HG03097 (cell line): Measurements from ENCODE around the gene SRGAP3.

ENCODE experiments used
- ATAC-seq: cut with Tn5 transposase; IDR thresholded peaks from one replicate; pipeline ENCODE4 v1.9.1; 2021; ENCODE audit not compliant: unreplicated experiment, low FRiP score

SRGAP3 gene

DNA sequence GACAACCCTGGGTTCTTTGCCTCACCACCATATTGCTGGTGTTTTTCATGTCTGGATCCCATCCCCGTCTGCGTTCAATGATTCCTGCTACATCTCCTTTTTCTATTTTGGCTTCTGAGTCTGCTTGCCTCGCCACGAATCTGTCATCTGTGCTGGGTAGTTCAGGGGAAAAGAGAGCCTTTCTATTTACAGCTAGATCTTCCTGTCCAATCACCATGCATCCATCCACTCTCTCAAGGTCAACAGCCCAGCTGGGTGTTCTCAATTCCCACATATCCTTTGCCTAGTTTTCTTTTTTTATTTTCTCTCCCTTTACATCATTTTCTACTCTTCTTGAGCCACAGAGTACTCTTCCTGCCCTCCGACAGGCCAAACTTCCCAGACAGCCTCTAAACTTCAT, 181.4 kb downstream of the SRGAP3 start:
- ATAC-seq, result no peak

DNA sequence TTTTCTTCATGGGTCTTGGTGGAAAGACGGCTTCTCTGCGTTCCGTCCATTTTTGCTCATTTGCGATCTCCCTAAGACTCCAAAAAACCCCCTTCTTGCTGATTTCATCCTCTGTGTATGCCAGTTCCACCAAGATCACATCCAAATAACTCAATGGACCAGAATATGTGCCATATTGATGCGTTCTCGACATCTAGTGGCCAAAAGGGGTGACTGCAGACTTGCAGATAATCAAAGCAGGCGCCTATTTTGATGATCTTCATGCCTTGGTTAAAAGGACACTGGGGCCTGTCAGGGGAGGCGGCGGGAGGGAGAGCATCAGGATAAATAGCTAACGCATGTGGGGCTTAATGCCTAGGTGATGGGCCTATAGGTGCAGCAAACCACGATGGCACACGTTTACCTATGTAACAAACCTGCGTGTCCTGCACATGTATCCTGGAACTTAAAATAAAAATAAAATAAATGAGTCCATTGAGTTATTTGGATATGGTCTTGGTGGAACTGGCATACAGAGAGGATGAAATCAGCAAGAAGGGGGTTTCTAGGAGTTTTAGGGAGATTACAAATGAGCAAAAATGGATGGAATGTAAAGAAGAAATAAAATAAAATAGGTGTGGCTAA, 182.0 kb downstream of the SRGAP3 start:
- ATAC-seq, result no peak

DNA sequence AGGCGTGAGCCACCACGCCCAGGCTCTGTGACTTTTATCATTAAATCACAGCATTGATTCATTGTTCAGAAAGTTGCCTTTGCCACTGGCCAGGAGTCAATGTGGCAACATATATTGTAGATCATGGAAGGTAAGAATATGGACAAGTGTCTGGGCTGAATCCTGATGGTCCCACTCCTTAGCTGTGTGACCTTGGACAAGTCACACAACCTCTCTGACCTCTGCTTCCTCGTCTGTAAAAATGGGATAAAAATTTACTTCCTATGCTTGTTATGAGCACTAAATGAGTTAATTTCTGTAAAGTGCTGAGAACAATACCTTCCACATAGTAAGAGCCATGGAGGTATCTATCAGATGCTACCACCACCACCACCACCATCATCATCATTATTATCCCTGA, 182.7 kb downstream of the SRGAP3 start:
- no peak for ATAC-seq

DNA sequence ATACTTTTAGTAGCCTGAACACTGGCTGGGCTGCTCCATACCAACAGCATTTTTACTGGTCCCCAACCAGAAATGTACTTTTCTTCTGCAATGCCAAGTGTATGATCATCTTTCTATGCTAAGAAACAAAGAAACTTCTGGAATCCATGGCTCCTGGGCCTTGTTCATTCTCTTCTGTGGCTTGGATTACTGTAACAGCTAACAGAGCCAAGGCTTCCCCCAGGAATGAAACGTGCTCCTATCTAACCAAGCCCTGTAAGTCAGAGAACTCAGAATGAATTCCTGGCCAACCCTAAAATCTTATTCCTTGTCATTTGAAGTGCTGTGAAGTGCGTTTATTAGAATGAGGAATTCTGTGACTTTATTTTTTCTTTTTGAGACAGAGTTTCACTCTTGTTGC, 183.3 kb downstream of the SRGAP3 start:
- ATAC-seq, result no peak

DNA sequence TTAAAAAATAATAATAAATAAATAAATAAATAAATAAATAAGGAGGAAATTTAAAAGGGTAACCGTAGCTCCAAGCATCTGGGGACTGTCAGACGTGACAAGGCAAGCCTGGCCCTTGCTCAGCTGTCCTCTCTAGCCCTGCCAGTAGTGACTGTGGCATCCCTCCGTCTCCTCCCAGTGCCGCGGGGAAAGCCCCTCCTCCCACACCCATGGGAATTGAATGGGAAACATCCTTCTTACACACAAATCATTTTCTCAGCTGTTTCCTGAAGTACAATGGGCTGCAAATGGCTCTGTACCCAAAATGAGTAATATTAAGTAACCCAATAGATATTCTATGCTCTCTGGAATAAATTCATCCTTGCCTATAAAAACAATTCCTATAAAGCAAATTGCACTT, 184.6 kb downstream of the SRGAP3 start:
- no peak for ATAC-seq

DNA sequence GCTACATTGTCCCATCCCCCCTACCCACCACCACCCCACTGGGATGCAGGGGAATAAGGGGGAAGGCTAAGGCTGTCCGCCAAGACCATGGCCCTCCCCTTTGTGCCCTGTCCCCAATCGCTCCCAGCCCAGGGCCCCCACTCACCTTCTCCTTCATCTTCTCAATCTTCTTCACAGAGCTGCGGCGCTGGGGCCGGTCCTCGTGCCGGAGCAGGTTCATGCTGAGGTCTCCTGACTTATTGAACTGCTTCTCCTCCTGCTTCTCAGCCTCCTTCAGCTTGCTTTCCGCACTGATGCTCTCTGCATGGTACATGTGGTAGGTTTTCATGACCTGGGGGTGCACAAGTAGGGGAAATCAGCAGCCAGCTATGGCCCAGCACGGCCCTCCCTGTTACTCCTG, 185.2 kb downstream of the SRGAP3 start:
- ATAC-seq, result no peak

DNA sequence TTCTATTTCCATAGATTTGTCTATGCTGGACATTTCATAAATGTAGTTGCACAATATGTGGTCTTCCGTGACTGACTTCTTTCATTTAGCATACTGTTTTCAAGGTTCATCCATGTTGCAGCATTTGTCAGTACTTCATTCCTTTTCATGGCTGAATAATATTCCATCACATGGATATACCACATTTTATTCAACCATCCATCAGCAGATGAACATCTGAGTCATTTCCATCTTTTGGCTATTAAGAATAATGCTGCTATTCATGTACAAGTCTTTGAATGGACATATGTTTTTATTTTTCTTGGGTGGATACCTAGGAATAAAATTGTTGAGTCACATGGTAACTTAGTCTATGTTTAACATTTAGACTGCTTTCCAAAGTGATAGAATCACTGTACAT, 186.9 kb downstream of the SRGAP3 start:
- ATAC-seq, result no peak

DNA sequence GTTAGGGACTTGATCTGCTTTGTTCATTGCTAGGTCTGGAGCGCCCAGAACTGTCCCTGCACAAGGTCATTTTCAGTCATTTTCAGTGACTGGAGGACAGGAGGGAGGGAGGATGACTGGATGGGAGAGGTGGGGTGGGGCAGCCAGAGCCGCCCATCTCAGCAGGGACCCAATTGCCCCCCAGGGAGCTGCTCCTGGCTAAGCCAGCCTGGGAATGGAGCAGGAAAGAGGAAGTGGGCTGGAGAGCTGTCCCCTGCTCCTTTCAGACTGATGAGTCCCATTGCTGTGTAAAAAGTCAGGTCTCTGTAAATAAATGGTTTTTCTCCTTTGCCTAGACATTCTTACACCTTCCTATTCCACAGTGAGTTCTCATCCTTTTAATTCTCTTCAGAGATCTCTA, 187.8 kb downstream of the SRGAP3 start:
- no peak for ATAC-seq

DNA sequence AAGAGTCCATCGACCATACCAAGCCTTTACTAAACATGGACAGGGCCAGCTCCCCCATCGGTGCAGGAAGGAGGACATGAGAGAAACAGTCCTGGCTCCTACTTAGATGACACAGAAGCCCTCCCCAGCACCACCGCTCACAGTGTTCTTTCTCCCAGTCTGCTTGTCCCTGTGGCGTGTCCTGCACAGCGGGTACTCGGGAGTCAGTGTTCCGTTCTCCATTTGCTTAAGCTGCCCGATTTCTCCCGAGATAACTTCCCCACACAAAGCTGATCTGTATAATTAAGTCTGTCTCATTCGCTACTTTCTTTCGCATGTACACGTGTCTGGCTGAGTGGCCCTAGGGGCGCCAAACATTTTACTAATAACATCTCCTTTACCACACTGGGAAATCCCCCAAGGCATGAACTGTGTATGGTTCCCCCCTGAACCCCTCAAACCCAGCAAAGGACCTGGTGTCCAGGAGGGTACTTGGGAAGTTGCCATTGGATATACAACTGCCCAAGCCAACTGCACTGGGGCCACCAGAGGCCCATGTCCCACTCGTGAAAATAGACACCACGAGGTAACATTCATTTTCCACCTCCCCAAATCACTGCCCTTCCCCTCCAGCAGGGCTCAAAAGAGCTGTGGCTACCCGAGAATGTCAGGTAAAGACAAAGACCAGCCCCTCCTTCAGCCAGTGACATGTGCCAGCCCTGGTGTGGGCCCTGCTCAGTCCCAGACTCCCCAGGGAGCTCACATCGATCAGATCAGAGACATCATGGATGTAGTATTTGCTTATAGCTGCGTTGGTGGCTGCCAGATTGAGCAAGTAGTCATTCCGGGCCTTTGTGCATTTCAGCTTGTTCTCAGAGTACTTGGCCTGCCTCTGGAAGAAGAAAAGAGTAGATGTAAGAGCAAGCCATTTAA, 189.7 kb downstream of the SRGAP3 start:
- no peak for ATAC-seq

DNA sequence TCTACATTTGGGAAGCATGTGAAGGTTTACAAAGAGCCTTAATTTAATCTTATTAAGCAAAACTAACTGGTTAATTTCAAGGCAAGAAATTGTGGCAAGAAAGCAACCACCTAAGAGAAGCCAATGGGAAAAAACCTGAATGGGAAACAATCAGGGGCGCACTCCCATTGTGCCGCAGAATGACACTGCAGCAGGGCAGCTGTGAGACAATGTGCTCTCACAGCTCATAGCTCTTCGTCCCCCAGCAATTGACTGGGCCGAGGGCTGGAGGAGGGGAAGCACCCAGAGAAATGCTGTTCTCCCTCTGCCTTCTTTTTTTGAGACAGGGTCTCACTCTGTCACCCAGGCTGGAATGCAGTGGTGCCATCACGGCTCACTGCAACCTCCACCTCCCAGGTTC, 192.9 kb downstream of the SRGAP3 start:
- ATAC-seq, result no peak

DNA sequence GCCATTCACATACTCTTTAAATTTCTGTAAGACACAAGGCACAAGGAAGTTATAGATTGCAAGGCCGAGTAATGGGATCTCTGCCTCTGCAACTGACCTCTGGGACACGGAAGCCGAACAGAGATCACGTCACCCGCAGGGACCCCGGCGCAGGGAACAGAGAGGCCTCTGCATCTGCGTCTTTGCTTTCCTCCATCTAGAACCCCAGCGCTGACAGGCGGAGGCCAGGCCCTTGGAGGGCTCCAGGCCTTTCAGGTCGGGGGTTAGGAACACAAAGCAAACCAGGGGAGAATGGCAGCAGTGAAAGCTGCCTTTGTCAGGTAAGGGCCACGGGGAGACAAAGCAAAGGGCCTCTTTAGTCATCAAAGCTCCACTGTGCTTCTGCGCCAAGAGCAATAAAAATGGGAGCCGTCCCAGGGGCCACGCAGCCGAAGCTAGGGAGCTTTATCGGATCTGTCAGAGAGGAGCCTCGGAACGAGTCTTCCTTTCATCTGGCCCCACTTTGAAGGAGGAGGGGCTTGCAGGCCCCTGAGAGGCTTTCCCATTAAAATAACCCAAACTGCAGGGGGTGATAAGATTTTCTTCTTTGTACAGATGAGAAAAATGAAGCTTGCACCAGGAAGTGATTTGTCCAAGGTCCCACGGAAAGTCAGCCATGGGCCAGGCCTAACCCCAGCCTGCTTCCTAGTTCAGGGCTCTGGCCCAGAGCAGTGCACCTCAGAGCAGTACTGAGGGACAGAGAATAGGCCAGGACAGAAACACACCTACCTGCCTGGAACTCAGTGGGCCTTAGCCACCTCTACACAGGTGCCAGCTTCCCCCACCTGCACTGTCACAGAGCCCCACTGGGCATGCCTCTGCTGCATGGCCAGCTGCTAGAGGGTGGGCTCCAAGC, 201.7 kb downstream of the SRGAP3 start:
- no peak for ATAC-seq

DNA sequence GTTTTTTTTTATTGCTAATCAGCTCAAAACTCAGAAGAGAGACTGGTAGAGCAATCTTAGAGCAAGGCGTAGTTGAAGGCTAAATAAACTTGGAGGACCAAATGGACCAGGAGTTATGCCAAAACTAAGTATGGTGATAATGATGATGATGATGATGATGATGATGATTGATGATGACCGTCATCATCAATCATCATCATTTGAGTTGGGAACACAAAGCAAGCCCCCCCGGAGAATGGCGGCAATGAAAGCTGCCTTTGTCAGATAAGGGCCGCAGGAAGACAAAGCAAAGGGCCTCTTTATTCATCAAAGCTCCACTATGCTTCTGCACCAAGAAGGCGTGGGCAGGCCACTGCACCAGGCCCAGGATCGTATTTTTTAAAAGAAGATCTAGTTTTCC, 204.1 kb downstream of the SRGAP3 start:
- ATAC-seq, result no peak

DNA sequence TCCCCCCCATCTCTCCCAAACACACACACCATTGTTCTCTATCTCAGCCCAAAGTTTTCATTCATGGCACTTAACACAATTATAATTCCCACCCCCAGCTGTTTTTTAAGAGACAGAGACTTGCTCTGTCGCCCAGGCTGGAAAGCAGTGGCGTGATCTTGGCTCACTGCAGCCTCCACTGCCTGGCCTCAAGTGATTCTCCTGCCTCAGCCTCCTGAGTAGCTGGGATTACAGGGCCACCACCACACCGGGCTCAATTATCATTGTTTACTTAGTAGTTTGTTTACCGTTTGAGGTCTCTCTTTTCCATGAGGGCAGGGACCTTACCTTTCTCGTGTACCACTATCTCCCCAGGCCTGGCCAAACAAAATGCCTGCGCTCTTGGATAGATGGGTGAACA, 206.4 kb downstream of the SRGAP3 start:
- no peak for ATAC-seq

DNA sequence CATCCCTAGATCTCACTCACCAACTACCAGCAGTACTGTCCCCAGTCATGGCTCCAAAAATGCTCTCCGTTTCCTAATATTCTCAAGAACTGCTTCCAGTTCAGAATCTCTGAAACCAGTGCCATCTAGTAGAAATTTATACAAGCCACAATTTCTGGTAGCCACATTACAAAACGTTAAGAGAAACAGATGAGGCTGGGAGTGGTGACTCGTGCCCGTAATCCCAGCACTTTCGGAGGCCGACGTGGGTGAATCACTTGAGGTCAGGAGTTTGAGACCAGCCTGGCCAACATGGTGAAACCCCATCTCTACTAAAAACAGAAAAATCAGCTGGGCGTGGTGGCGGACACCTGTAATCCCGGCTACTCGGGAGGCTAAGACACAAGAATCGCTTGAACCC, 207.8 kb downstream of the SRGAP3 start:
- ATAC-seq, result no peak

DNA sequence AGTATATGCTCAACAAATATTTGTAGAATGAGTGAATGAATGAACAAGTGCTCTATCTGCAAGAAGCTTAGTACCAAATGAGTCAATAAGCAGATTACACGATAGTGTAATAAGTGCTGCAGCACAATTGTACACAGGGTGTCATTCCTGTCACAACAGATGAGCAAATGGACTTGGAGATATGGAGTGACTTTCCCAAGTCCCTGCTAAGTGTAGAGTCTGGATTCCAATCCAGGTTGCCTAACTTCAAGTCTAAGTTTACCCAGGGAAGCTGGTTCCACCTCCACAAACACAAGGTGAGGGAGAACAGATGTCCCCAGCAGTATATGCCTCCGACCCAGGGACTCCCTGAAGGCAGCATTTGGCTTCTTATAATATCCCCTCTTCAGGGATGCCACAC, 208.4 kb downstream of the SRGAP3 start:
- ATAC-seq, result no peak

DNA sequence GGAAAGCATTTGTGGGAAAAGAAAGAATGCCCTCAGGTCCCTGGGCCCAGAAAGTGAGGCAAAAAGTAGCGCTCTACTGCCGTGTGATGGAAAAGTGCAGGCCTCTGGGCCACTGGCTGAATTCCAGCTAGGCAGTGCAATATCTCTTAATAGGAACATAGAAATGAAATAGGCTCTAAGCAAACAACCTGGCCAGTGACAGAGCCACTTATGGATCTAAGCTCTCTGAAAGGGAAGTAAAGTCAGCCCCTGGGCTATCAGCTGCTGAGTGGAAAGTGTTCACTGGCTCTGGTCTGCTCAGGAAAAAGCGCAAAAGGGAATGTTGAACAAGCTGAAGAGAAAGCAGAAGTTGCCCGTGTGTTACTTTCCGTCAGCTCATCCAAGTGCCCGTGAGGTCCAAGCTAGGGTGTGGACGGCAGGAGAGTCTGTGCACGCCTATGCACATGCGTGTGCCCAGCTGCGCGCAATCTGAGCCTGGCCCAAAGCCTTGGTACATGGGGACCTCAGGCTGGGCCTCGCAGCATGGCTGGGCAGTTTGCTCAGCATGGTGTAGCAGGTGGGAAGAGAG, 212.2 kb downstream of the SRGAP3 start:
- ATAC-seq, result no peak

DNA sequence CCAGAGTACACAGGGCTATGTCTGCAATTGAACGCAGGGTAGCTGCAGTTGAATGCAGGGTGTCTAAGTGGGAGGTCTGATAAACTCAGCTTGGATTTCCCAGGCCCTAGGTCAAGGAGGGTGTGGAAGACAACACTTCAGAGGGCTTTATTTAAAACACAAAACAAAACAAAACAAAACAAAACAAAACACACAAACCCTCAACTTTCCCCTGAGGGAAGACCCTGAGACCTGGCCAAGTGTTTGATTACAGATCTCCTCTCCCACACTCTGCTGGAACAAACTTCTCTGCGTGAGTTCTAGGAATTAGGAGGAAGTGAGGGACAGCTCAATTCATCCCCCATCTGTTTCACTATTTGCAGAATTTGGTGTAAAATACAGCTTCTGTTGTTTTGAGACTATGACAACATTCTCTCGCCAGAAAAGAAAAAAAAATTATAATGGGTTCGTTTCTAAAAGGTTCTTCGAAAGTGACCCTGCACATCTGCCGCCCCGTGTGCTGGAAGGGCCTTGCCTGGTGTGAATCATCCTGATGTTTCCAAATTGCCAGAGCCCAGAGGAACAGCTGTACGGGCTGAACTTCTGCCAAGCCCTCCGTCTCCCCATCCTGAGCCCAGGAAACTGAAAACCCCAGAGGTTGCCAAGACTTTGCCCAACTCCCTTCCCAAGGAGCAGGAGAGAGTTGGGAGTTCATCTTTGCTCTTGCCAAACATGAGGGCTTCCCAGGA, 212.9 kb downstream of the SRGAP3 start:
- no peak for ATAC-seq

DNA sequence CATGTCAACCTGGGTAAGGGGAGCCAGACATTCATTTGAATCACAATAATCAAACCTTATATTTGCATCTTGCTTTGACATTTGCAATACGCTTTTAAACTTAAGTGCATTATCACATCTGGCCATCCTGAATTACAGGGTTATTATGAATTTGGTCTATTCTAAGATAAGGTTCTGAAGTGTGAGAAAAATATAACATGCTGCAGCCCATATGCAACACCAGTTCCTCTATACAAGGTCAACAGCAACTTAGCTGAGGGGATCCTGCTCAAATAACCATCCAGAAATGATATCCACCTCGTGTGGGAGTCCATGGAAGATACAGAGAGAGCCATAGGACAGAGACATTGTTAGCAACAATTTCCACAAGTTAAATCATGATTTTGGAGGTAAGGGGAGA, 213.5 kb downstream of the SRGAP3 start:
- ATAC-seq, result no peak

DNA sequence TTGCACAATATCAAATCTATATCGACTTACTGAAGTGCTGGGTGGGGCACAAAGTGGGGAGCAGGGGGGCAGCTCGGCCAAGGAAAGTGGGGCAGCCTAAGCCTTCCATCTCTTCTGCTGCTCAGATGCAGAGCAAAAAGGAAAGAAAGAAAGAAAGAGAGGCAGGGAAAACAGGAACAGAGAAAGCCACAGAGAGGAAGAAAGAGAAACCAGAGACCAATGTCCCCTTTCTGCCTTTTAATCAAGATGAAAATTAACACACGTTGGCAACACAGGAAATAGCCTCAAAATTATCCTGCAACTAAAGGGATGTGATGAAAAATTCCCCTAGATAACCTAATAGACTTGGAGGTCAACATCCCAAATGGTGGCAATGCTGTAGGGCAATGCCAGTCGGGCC, 214.0 kb downstream of the SRGAP3 start:
- no peak for ATAC-seq

DNA sequence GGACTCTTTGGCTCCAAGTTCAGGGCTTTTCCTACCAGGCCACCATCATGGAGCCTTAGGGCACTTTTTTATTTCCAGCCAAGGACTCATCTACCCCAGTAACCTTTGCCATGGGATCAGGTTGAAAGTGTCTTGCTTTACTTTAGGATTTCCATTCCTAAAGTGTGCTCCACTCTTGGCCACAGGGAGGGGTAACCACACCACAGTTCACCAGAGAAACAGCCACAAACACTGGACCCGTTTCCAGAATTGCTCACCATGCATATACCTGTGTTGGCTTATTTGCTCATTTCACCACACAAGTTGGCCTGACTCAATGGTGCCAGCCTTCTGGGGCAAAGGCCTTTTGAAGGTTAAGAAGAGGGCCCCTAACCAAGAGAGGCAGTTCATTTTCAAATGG, 215.6 kb downstream of the SRGAP3 start:
- no peak for ATAC-seq
